ENCODE results near the gene ABCB11. TPM values are rescaled to one million over a fixed set of nuclear protein-coding genes. Genes with fewer than 3 reads are reported as not detected.

The ABCB11 gene
- total and polyA plus RNA-seq, 9 of the 15 experiments (the other 6 are each of a cell fraction or from before 2014, with no cell fraction given), result 0.04 to 0.51 (median 0.10) TPM; not detected in 1

DNA sequence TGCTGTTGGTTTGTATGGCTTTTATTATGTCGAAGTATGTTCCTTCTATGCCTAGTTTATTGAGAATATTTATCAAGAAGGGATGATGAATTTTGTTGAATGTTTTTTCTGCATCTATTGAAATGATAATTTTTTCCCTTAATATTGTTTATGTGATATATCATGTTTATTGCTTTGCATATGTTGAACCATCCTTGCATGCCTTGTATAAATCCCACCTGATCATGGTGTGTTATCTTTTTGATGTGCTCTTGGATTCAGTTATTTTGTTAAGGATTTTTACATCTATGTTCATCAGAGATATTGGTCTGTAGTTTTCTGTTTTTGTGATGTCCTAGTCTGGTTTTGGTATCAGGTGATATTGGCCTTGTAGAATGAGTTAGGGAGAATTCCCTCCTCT is 79.3 kb downstream of the ABCB11 start (continued):
- TF ChIP-seq IFI16 (CRISPR knock-in tag; IDR thresholded peaks at IDR 0.05) (no peak), NR4A1 (CRISPR knock-in tag; IDR thresholded peaks at IDR 0.05) (no peak), NR4A1 (tag; IDR thresholded peaks at IDR 0.05) (no peak)

DNA sequence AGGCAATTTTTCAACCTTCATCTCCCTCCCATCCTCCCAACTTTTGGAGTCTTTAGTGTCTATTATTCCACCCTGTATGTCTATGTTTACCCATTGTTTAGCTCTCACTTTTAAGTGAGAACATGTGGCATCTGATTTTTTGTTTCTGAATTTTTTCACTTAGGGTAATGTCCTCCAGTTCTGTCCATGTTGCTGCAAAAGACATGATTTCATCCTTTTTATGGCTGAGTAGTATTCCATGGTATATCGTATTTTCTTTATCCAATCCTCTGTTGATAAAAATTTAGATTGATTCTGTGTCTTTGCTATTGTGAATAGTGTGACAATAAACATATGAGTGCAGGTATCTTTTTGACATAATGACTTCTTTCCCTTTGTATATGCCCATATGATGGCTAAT is 81.8 kb downstream of the ABCB11 start:
- FAIRE-seq (no peak), ATAC-seq (no peak), DNase-seq (ENCODE audit: extremely low read depth in 1 of 4, low spot score in 3 of 4) (no peak)
- intact Hi-C loops (cut with micrococcal nuclease) (loop anchor here (10.0 kb wide), 1 partner anchor 445 kb away; no protein-coding TSS in a partner anchor), in situ Hi-C loops (cut with MboI) (no loop called here)
- no TSS peak for BruUV-seq (replicated peaks)
- ChIA-PET POLR2A (no interaction called here), CTCF (ENCODE audit: low intra/inter-chr PET ratio) (interaction anchor here (0.7 kb wide), 1 partner anchor 238 kb away, joined by 3 read pairs; no protein-coding TSS in a partner anchor)
- TF ChIP-seq ZNF146 (CRISPR knock-in tag; IDR thresholded peaks at IDR 0.05; ENCODE audit: unreplicated experiment) (peak; percentile 80), BCOR (IDR thresholded peaks at IDR 0.05) (peak; percentile 40; the same call in 1 of the 2 replicates), KDM1A (IDR thresholded peaks at IDR 0.05) (0 out of 4 replicates have a peak, but pooled peaks of 1 of the 2 experiments have one; percentile 13), FOXJ2 (tag; IDR thresholded peaks at IDR 0.05) (no peak)
- peaks cover 10% of the 10 kb centered on the region for H3K9me3 ChIP-seq (replicated peaks; ENCODE audit: control insufficient read depth, insufficient read depth, low read depth, low read length)
- no peaks in the 10 kb centered on the region for H3K9me1 ChIP-seq (ENCODE audit: control insufficient read depth, insufficient read depth, low read length)
- H3K27ac ChIP-seq (ENCODE audit: extremely low read depth, low read depth, low read length), result no peak overlapping the region
- WGBS (ENCODE audit: insufficient coverage, low coverage, missing lambda C conversion rate), result 100% methylated on average over 1 of the region's 1 CpG
- H3K4me2 ChIP-seq (ENCODE audit: insufficient read depth, low read length), result no peak overlapping the region
- peaks cover 0 to 1% of the 10 kb centered on the region in 2 experiments; a peak in 1 of 5 replicates for H3K4me1 ChIP-seq (replicated peaks in 1 of 2; ENCODE audit: control insufficient read depth in 2 of 2, insufficient read depth in 2 of 2, low read length in 2 of 2)
- no peaks in the 10 kb centered on the region for H3K27me3 ChIP-seq (ENCODE audit: control insufficient read depth in 2 of 2, insufficient read depth in 2 of 2, low read length in 2 of 2)
- H4K20me1 ChIP-seq (replicated peaks; ENCODE audit: control insufficient read depth, insufficient read depth, low read length), result no peaks in the 10 kb centered on the region
- no peak overlapping the region for H3K4me3 ChIP-seq
- no peak overlapping the region for H3K9ac ChIP-seq (ENCODE audit: insufficient read depth in 1 of 2, low read depth in 2 of 2, low read length in 2 of 2)
- H3K36me3 ChIP-seq (ENCODE audit: control insufficient read depth, insufficient read depth, low read length), result no peaks in the 10 kb centered on the region
- H2AFZ ChIP-seq (ENCODE audit: low read depth, low read length), result no peak overlapping the region
- H3K79me2 ChIP-seq (ENCODE audit: control insufficient read depth, insufficient read depth, low read length), result no peaks in the 10 kb centered on the region
